ENCODE measurements around the gene NLGN4X.

- TF ChIP-seq TARDBP (IDR thresholded peaks at IDR 0.05): no peak
- no peak for TF ChIP-seq NFRKB (IDR thresholded peaks at IDR 0.05)
- no peak for TF ChIP-seq HDGF (IDR thresholded peaks at IDR 0.05; ENCODE audit: borderline replicate concordance)
- TF ChIP-seq SP1 (IDR thresholded peaks at IDR 0.05): no peak
Observed at GRCh38 chrX:6228720-6229119, at the start of gene NLGN4X.
